Keratinocyte (primary cell): ENCODE results near the gene PWWP2A. TPM values are rescaled to one million over a fixed set of nuclear protein-coding genes. Genes with fewer than 3 reads are reported as not detected.
"Not testable (repeated sequence)": the region's sequence is repeated elsewhere in the genome, so short reads cannot be mapped to it uniquely, and the experiment has no call there.

Experiments used
- DNase-seq: peaks from one replicate; pipeline ENCODE4 v3.0.0-alpha.2; 2011; ENCODE audit warnings: low read depth, missing footprints, low spot score
- FAIRE-seq: peaks from 2 replicates; lab custom pipeline; 2011; peaks lifted over from hg19 to GRCh38; lab: Jason Lieb, UNC
- H2AFZ ChIP-seq: 2 replicates; pipeline ENCODE4 v1.6.0; 2012; ENCODE audit warnings: low read length, control low read depth, inconsistent platforms; ENCODE audit not compliant: control insufficient read depth
- H3K27ac ChIP-seq: 2 replicates; pipeline ENCODE4 v1.5.1; 2011; ENCODE audit warnings: low read length; ENCODE audit not compliant: control insufficient read depth, insufficient read depth
- H3K27me3 ChIP-seq: 3 replicates; pipeline ENCODE4 v1.6.0; 2011; ENCODE audit warnings: low read length; ENCODE audit not compliant: control insufficient read depth, insufficient read depth; ENCODE audit errors: extremely low read depth
- H3K36me3 ChIP-seq, 2 experiments: 2 replicates in 1 of 2; 3 replicates in 1 of 2; pipeline ENCODE4 v1.5.1; 2011; ENCODE audit warnings: low read length in 2 of 2, mild to moderate bottlenecking in 1 of 2; ENCODE audit not compliant: control insufficient read depth in 2 of 2, insufficient read depth in 2 of 2; ENCODE audit errors: extremely low read depth in 1 of 2
- H3K4me1 ChIP-seq: 3 replicates; pipeline ENCODE4 v1.5.1; 2011; ENCODE audit warnings: low read length; ENCODE audit not compliant: control insufficient read depth, insufficient read depth; ENCODE audit errors: extremely low read depth
- H3K4me2 ChIP-seq: 3 replicates; pipeline ENCODE4 v1.6.0; 2011; ENCODE audit warnings: low read depth, low read length; ENCODE audit not compliant: control insufficient read depth, insufficient read depth; ENCODE audit errors: extremely low read depth
- H3K4me3 ChIP-seq, 3 experiments: fragments of 200-600 bp in 1 of 3; sonication (generic) in 1 of 3; 2 replicates in 2 of 3; 3 replicates in 1 of 3; pipeline ENCODE4 v1.5.1; 2011 to 2016; ENCODE audit warnings: low read length in 3 of 3, mild to moderate bottlenecking in 3 of 3, control low read depth in 2 of 3, inconsistent platforms in 1 of 3, low read depth in 1 of 3, mixed read lengths in 1 of 3, mixed run types in 1 of 3, moderate library complexity in 1 of 3; ENCODE audit not compliant: control insufficient read depth in 2 of 3, insufficient read depth in 2 of 3; ENCODE audit errors: extremely low read depth in 1 of 3
- H3K79me2 ChIP-seq: 2 replicates; pipeline ENCODE4 v1.6.0; 2012; ENCODE audit warnings: low read length; ENCODE audit not compliant: control insufficient read depth, insufficient read depth
- H3K9ac ChIP-seq: 3 replicates; pipeline ENCODE4 v1.6.0; 2011; ENCODE audit warnings: low read length; ENCODE audit not compliant: control insufficient read depth, insufficient read depth; ENCODE audit errors: extremely low read depth
- H3K9me1 ChIP-seq: 3 replicates; pipeline ENCODE4 v1.6.0; 2011; ENCODE audit warnings: low read length; ENCODE audit not compliant: control insufficient read depth, insufficient read depth; ENCODE audit errors: extremely low read depth
- H3K9me3 ChIP-seq: 2 replicates; pipeline ENCODE4 v1.5.1; 2012; ENCODE audit warnings: low read depth, low read length; ENCODE audit not compliant: control insufficient read depth
- H4K20me1 ChIP-seq: 3 replicates; pipeline ENCODE4 v1.6.0; 2011; ENCODE audit warnings: low read length; ENCODE audit not compliant: control insufficient read depth, insufficient read depth; ENCODE audit errors: extremely low read depth
- CTCF ChIP-seq, 3 experiments: IDR thresholded peaks in 1 of 3; conservative IDR thresholded peaks in 1 of 3; optimal IDR thresholded peaks in 1 of 3; 2 replicates in 2 of 3; 3 replicates in 1 of 3; pipeline versions ENCODE3 to v1.5.1; 2011; ENCODE audit warnings: low read length in 3 of 3, mild to moderate bottlenecking in 3 of 3, moderate library complexity in 2 of 3, control low read depth in 1 of 3, inconsistent platforms in 1 of 3; ENCODE audit not compliant: insufficient read depth in 2 of 3; ENCODE audit errors: extremely low read depth in 1 of 3
- EZH2 ChIP-seq: IDR thresholded peaks from one replicate; pipeline ENCODE4 v1.6.1; 2012; ENCODE audit warnings: inconsistent platforms, mild to moderate bottlenecking, low read length, moderate library complexity
- dilution Hi-C: fragments of 300-500 bp; cut with MboI; formaldehyde crosslinking; loops from one replicate; pipeline ENCODE4 v1.7.0; 2020; ENCODE audit warnings: low sequenced_read_pairs; ENCODE audit not compliant: extremely low pct_ligation_motif_present
- polyA plus RNA-seq, 5 experiments: library from polyadenylated mRNA; depleted of rRNA in 3 of 5; stranded (reverse) in 3 of 5; stranded (forward) in 1 of 5; unstranded in 1 of 5; fragments of >200 nt; gene quantifications; 1 replicate in 1 of 5; 2 replicates in 3 of 5; 3 replicates in 1 of 5; pipeline versions ENCODE4 v1.2.1 to v1.2.3, GENCODE V29; 2011 to 2012; ENCODE audit warnings: missing spikeins in 2 of 5, low read depth in 1 of 5, low replicate concordance in 1 of 5

PWWP2A gene
- polyA plus RNA-seq, 1 donor (not counting 4 experiments of a cell fraction or from before 2014, with no cell fraction given), result 13.1 TPM

GRCh38 chr5:160161626-160162025 is 42.4 kb upstream of the PWWP2A start:
- no peak overlapping the region for H2AFZ ChIP-seq
- H3K4me1 ChIP-seq, result peaks cover 18% of the 10 kb centered on the region
- H3K4me3 ChIP-seq, result no peak overlapping the region
- no peak overlapping the region for H3K4me2 ChIP-seq
- H3K9ac ChIP-seq, result no peak overlapping the region
- no peak for FAIRE-seq
- no peak for DNase-seq
- H3K36me3 ChIP-seq, result no peaks in the 10 kb centered on the region
- TF ChIP-seq CTCF (optimal IDR thresholded peaks at IDR 0.05 in 1 of 3, IDR thresholded peaks at IDR 0.05 in 1 of 3, conservative IDR thresholded peaks at IDR 0.05 in 1 of 3; ENCODE audit: extremely low read depth in 1 of 3, insufficient read depth in 2 of 3, low read length in 3 of 3), result no peak
- no peak for TF ChIP-seq EZH2
- dilution Hi-C loops, result no loop called here
- no peaks in the 10 kb centered on the region for H3K79me2 ChIP-seq
- no peaks in the 10 kb centered on the region for H3K9me3 ChIP-seq
- H3K9me1 ChIP-seq, result no peaks in the 10 kb centered on the region
- no peaks in the 10 kb centered on the region for H4K20me1 ChIP-seq
- no peaks in the 10 kb centered on the region for H3K27me3 ChIP-seq
- H3K27ac ChIP-seq, result no peak overlapping the region

- peaks cover 15% of the 10 kb centered on the region for H3K4me1 ChIP-seq
- H4K20me1 ChIP-seq, H3K4me3 ChIP-seq, H2AFZ ChIP-seq, DNase-seq, FAIRE-seq, H3K4me2 ChIP-seq, H3K27me3 ChIP-seq, H3K36me3 ChIP-seq, H3K9me1 ChIP-seq, H3K9me3 ChIP-seq, H3K27ac ChIP-seq, H3K79me2 ChIP-seq, H3K9ac ChIP-seq, dilution Hi-C loops: not testable (repeated sequence)
Measured at GRCh38 chr5:160160875-160161274, 41.6 kb upstream of the PWWP2A start.
